Suppressor macrophage treated with lipopolysaccharide for 1 hour (primary cell): Measurements from ENCODE around the gene P2RX7.

Experiments used
- DNase-seq, 3 donors: peaks; one replicate each; pipeline ENCODE4 v3.0.0-alpha.2; 2020 to 2022

The P2RX7 gene

GRCh38 chr12:121110211-121110940, 22.3 kb upstream of the P2RX7 start:
- DNase-seq: peak; percentile 80 to 85 (median 80)

- no peak for DNase-seq
Observed at GRCh38 chr12:121111684-121112083, 21.0 kb upstream of the P2RX7 start.

- DNase-seq: peak in 2 of 3 donors; percentile 51 to 55
Observed at GRCh38 chr12:121112496-121112895, 20.2 kb upstream of the P2RX7 start.

GRCh38 chr12:121113057-121113456, 19.6 kb upstream of the P2RX7 start:
- no peak for DNase-seq

- no peak for DNase-seq
Observed at GRCh38 chr12:121114019-121114639, 18.5 kb upstream of the P2RX7 start.

- DNase-seq: no peak
Observed at GRCh38 chr12:121114806-121115205, 17.9 kb upstream of the P2RX7 start.

GRCh38 chr12:121115530-121115929, 17.1 kb upstream of the P2RX7 start:
- no peak for DNase-seq

- no peak for DNase-seq
Observed at GRCh38 chr12:121116318-121117225, 16.1 kb upstream of the P2RX7 start.

- no peak for DNase-seq
Observed at GRCh38 chr12:121117226-121117777, 15.4 kb upstream of the P2RX7 start.

GRCh38 chr12:121120323-121120722, 12.4 kb upstream of the P2RX7 start:
- DNase-seq: peak; percentile 66 to 82 (median 79)

- DNase-seq: no peak
Observed at GRCh38 chr12:121120989-121121755, 11.5 kb upstream of the P2RX7 start.

- DNase-seq: no peak
Observed at GRCh38 chr12:121121805-121122204, 10.9 kb upstream of the P2RX7 start.

- no peak for DNase-seq
Observed at GRCh38 chr12:121123488-121123887, 9.2 kb upstream of the P2RX7 start.

GRCh38 chr12:121124402-121125109, 8.1 kb upstream of the P2RX7 start:
- peak in 2 of 3 donors; percentile 31 to 37 for DNase-seq

- no peak for DNase-seq
Observed at GRCh38 chr12:121127501-121127900, 5.2 kb upstream of the P2RX7 start.

GRCh38 chr12:121128908-121129810, 3.5 kb upstream of the P2RX7 start:
- DNase-seq: peak; percentile 93 to 98 (median 94)

- DNase-seq: no peak
Observed at GRCh38 chr12:121129811-121130147, 2.9 kb upstream of the P2RX7 start.

GRCh38 chr12:121130866-121131373, 1.8 kb upstream of the P2RX7 start:
- no peak for DNase-seq

GRCh38 chr12:121131941-121132341, 735 bp upstream of the P2RX7 start:
- no peak for DNase-seq

- DNase-seq: no peak
Observed at GRCh38 chr12:121133838-121134237, 1.2 kb downstream of the P2RX7 start.
